GM21717 (cell line): ENCODE data around the gene SKAP2.

Experiments
- ATAC-seq: cut with Tn5 transposase; IDR thresholded peaks from one replicate; pipeline ENCODE4 v1.9.1; 2021; ENCODE audit warnings: mild to moderate bottlenecking, moderate library complexity; ENCODE audit not compliant: unreplicated experiment

The SKAP2 gene

GRCh38 chr7:26779978-26780595 is 84.3 kb downstream of the SKAP2 start:
- no peak for ATAC-seq

- ATAC-seq = no peak
Measured at GRCh38 chr7:26777385-26777784, 87.0 kb downstream of the SKAP2 start.

- no peak for ATAC-seq
Measured at GRCh38 chr7:26760501-26760900, 103.9 kb downstream of the SKAP2 start.

- ATAC-seq = no peak
Measured at GRCh38 chr7:26759108-26759507, 105.3 kb downstream of the SKAP2 start.

GRCh38 chr7:26743205-26743604 is 121.2 kb downstream of the SKAP2 start:
- no peak for ATAC-seq

GRCh38 chr7:26735976-26736600 is 128.3 kb downstream of the SKAP2 start:
- no peak for ATAC-seq

GRCh38 chr7:26729150-26729775 is 135.1 kb downstream of the SKAP2 start:
- ATAC-seq = no peak

GRCh38 chr7:26726051-26726450 is 138.3 kb downstream of the SKAP2 start:
- no peak for ATAC-seq

- no peak for ATAC-seq
Measured at GRCh38 chr7:26724795-26725194, 139.6 kb downstream of the SKAP2 start.

GRCh38 chr7:26723129-26723528 is 141.3 kb downstream of the SKAP2 start:
- ATAC-seq = no peak

- no peak for ATAC-seq
Measured at GRCh38 chr7:26721450-26721849, 142.9 kb downstream of the SKAP2 start.

GRCh38 chr7:26718063-26718462 is 146.3 kb downstream of the SKAP2 start:
- no peak for ATAC-seq

- ATAC-seq = no peak
Measured at GRCh38 chr7:26714438-26714837, 150.0 kb downstream of the SKAP2 start.

GRCh38 chr7:26714006-26714405 is 150.4 kb downstream of the SKAP2 start:
- ATAC-seq = no peak

- ATAC-seq = no peak
Measured at GRCh38 chr7:26709210-26709990, 155.0 kb downstream of the SKAP2 start.

GRCh38 chr7:26705567-26705966 is 158.8 kb downstream of the SKAP2 start:
- no peak for ATAC-seq

- no peak for ATAC-seq
Measured at GRCh38 chr7:26704786-26705185, 159.6 kb downstream of the SKAP2 start.

- no peak for ATAC-seq
Measured at GRCh38 chr7:26704036-26704435, 160.4 kb downstream of the SKAP2 start.

GRCh38 chr7:26700893-26701292 is 163.5 kb downstream of the SKAP2 start:
- no peak for ATAC-seq

GRCh38 chr7:26700386-26700785 is 164.0 kb downstream of the SKAP2 start:
- ATAC-seq = no peak

- no peak for ATAC-seq
Measured at GRCh38 chr7:26699766-26700165, 164.6 kb downstream of the SKAP2 start.

- ATAC-seq = no peak
Measured at GRCh38 chr7:26698806-26699205, 165.6 kb downstream of the SKAP2 start.
